Keratinocyte (primary cell): ENCODE measurements around the gene G6PD. TPM values are rescaled to one million over a fixed set of nuclear protein-coding genes. Genes with fewer than 3 reads are reported as not detected.
"Not testable (repeated sequence)": the region's sequence is repeated elsewhere in the genome, so short reads cannot be mapped to it uniquely, and the experiment has no call there.

Experiments used
- DNase-seq: peaks from one replicate; pipeline ENCODE4 v3.0.0-alpha.2; 2011; ENCODE audit warnings: low read depth, missing footprints, low spot score
- FAIRE-seq: peaks from 2 replicates; lab custom pipeline; 2011; peaks lifted over from hg19 to GRCh38; lab: Jason Lieb, UNC
- H2AFZ ChIP-seq: 2 replicates; pipeline ENCODE4 v1.6.0; 2012; ENCODE audit warnings: low read length, control low read depth, inconsistent platforms; ENCODE audit not compliant: control insufficient read depth
- H3K27ac ChIP-seq: 2 replicates; pipeline ENCODE4 v1.5.1; 2011; ENCODE audit warnings: low read length; ENCODE audit not compliant: control insufficient read depth, insufficient read depth
- H3K27me3 ChIP-seq: 3 replicates; pipeline ENCODE4 v1.6.0; 2011; ENCODE audit warnings: low read length; ENCODE audit not compliant: control insufficient read depth, insufficient read depth; ENCODE audit errors: extremely low read depth
- H3K36me3 ChIP-seq, 2 experiments: 2 replicates in 1 of 2; 3 replicates in 1 of 2; pipeline ENCODE4 v1.5.1; 2011; ENCODE audit warnings: low read length in 2 of 2, mild to moderate bottlenecking in 1 of 2; ENCODE audit not compliant: control insufficient read depth in 2 of 2, insufficient read depth in 2 of 2; ENCODE audit errors: extremely low read depth in 1 of 2
- H3K4me1 ChIP-seq: 3 replicates; pipeline ENCODE4 v1.5.1; 2011; ENCODE audit warnings: low read length; ENCODE audit not compliant: control insufficient read depth, insufficient read depth; ENCODE audit errors: extremely low read depth
- H3K4me2 ChIP-seq: 3 replicates; pipeline ENCODE4 v1.6.0; 2011; ENCODE audit warnings: low read depth, low read length; ENCODE audit not compliant: control insufficient read depth, insufficient read depth; ENCODE audit errors: extremely low read depth
- H3K4me3 ChIP-seq, 3 experiments: fragments of 200-600 bp in 1 of 3; sonication (generic) in 1 of 3; 2 replicates in 2 of 3; 3 replicates in 1 of 3; pipeline ENCODE4 v1.5.1; 2011 to 2016; ENCODE audit warnings: low read length in 3 of 3, mild to moderate bottlenecking in 3 of 3, control low read depth in 2 of 3, inconsistent platforms in 1 of 3, low read depth in 1 of 3, mixed read lengths in 1 of 3, mixed run types in 1 of 3, moderate library complexity in 1 of 3; ENCODE audit not compliant: control insufficient read depth in 2 of 3, insufficient read depth in 2 of 3; ENCODE audit errors: extremely low read depth in 1 of 3
- H3K79me2 ChIP-seq: 2 replicates; pipeline ENCODE4 v1.6.0; 2012; ENCODE audit warnings: low read length; ENCODE audit not compliant: control insufficient read depth, insufficient read depth
- H3K9ac ChIP-seq: 3 replicates; pipeline ENCODE4 v1.6.0; 2011; ENCODE audit warnings: low read length; ENCODE audit not compliant: control insufficient read depth, insufficient read depth; ENCODE audit errors: extremely low read depth
- H3K9me1 ChIP-seq: 3 replicates; pipeline ENCODE4 v1.6.0; 2011; ENCODE audit warnings: low read length; ENCODE audit not compliant: control insufficient read depth, insufficient read depth; ENCODE audit errors: extremely low read depth
- H3K9me3 ChIP-seq: 2 replicates; pipeline ENCODE4 v1.5.1; 2012; ENCODE audit warnings: low read depth, low read length; ENCODE audit not compliant: control insufficient read depth
- H4K20me1 ChIP-seq: 3 replicates; pipeline ENCODE4 v1.6.0; 2011; ENCODE audit warnings: low read length; ENCODE audit not compliant: control insufficient read depth, insufficient read depth; ENCODE audit errors: extremely low read depth
- dilution Hi-C: fragments of 300-500 bp; cut with MboI; formaldehyde crosslinking; loops from one replicate; pipeline ENCODE4 v1.7.0; 2020; ENCODE audit warnings: low sequenced_read_pairs; ENCODE audit not compliant: extremely low pct_ligation_motif_present
- polyA plus RNA-seq, 5 experiments: library from polyadenylated mRNA; depleted of rRNA in 3 of 5; stranded (reverse) in 3 of 5; stranded (forward) in 1 of 5; unstranded in 1 of 5; fragments of >200 nt; gene quantifications; 1 replicate in 1 of 5; 2 replicates in 3 of 5; 3 replicates in 1 of 5; pipeline versions ENCODE4 v1.2.1 to v1.2.3, GENCODE V29; 2011 to 2012; ENCODE audit warnings: missing spikeins in 2 of 5, low read depth in 1 of 5, low replicate concordance in 1 of 5

G6PD gene
- polyA plus RNA-seq, 1 donor (not counting 4 experiments of a cell fraction or from before 2014, with no cell fraction given), result 41.6 TPM

- DNase-seq, H3K27me3 ChIP-seq, FAIRE-seq, H4K20me1 ChIP-seq, dilution Hi-C loops, H3K4me1 ChIP-seq, H3K36me3 ChIP-seq, H2AFZ ChIP-seq, H3K27ac ChIP-seq, H3K9ac ChIP-seq, H3K4me3 ChIP-seq, H3K4me2 ChIP-seq, H3K9me1 ChIP-seq, H3K79me2 ChIP-seq, H3K9me3 ChIP-seq: not testable (repeated sequence)
Observed at GRCh38 chrX:154558896-154559295, 12.2 kb upstream of the G6PD start.

- H3K4me2 ChIP-seq, H4K20me1 ChIP-seq, H3K4me1 ChIP-seq, FAIRE-seq, H3K27me3 ChIP-seq, H3K36me3 ChIP-seq, H2AFZ ChIP-seq, H3K9me3 ChIP-seq, H3K9me1 ChIP-seq, H3K27ac ChIP-seq, H3K9ac ChIP-seq, H3K4me3 ChIP-seq, dilution Hi-C loops, DNase-seq: not testable (repeated sequence)
- H3K79me2 ChIP-seq, result peaks cover 13% of the 10 kb centered on the region
Observed at GRCh38 chrX:154558060-154558690, 11.5 kb upstream of the G6PD start.

GRCh38 chrX:154552112-154552806 lies 5.6 kb upstream of the G6PD start:
- H2AFZ ChIP-seq, H3K36me3 ChIP-seq, H3K9ac ChIP-seq, H3K9me1 ChIP-seq, H3K4me1 ChIP-seq, H3K4me3 ChIP-seq, H3K27ac ChIP-seq, H4K20me1 ChIP-seq, FAIRE-seq, DNase-seq, H3K9me3 ChIP-seq, H3K4me2 ChIP-seq, dilution Hi-C loops, H3K27me3 ChIP-seq: not testable (repeated sequence)
- H3K79me2 ChIP-seq, result peaks cover 52% of the 10 kb centered on the region
